ENCODE measurements around the gene PIP5K1A.

The PIP5K1A gene

DNA sequence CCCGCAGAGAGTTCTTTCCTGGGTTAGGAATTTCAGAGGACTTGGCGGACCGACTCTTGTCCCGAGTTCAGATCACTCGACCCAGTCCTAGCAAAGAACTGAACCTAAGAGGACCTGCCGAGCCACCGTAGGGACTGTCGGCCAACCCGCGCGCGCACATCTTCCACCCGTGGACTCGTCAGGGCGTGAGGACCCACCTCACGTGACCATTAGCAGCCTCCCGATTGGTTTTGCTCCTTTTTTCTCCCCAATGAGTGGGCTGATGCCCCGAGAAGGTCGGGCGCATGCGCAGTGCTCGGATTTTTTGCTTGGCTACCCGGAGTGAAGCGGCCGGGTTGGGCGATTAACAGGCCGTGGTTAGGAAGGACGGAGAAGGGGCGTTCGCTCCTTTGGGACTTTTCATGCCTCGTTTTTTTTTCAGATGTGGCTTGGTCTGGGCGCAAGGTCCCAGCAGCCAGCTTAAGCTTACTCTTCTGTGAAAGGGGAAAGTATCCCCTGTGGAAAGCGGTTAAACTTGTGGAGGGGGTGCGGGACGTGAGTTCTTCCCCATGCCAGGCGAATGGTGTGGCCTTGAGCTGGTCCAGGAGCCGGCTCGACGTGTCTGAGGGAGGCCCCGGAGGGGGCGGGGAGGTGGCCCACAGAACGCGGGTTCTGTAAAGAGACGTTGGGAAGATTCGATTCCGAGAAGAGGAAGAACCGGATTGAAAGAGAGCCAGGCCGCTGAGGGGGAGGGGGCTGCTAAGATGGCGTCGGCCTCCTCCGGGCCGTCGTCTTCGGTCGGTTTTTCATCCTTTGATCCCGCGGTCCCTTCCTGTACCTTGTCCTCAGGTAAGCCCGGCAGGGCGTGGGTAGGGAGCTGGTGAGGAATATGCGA is at the start of gene PIP5K1A (continued):
- TF ChIP-seq, protein P1, sequence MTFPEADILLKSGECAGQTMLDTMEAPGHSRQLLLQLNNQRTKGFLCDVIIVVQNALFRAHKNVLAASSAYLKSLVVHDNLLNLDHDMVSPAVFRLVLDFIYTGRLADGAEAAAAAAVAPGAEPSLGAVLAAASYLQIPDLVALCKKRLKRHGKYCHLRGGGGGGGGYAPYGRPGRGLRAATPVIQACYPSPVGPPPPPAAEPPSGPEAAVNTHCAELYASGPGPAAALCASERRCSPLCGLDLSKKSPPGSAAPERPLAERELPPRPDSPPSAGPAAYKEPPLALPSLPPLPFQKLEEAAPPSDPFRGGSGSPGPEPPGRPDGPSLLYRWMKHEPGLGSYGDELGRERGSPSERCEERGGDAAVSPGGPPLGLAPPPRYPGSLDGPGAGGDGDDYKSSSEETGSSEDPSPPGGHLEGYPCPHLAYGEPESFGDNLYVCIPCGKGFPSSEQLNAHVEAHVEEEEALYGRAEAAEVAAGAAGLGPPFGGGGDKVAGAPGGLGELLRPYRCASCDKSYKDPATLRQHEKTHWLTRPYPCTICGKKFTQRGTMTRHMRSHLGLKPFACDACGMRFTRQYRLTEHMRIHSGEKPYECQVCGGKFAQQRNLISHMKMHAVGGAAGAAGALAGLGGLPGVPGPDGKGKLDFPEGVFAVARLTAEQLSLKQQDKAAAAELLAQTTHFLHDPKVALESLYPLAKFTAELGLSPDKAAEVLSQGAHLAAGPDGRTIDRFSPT (tag by site-specific recombination; IDR thresholded peaks at IDR 0.05) = no peak
- no peak for TF ChIP-seq ZNF174 (tag by site-specific recombination; IDR thresholded peaks at IDR 0.05)
- no peak for TF ChIP-seq ZNF843 (tag by site-specific recombination; IDR thresholded peaks at IDR 0.05)
- TF ChIP-seq ZNF76 (tag by site-specific recombination; IDR thresholded peaks at IDR 0.05; ENCODE audit: borderline replicate concordance, low read depth) = no peak
- TF ChIP-seq, protein P2, sequence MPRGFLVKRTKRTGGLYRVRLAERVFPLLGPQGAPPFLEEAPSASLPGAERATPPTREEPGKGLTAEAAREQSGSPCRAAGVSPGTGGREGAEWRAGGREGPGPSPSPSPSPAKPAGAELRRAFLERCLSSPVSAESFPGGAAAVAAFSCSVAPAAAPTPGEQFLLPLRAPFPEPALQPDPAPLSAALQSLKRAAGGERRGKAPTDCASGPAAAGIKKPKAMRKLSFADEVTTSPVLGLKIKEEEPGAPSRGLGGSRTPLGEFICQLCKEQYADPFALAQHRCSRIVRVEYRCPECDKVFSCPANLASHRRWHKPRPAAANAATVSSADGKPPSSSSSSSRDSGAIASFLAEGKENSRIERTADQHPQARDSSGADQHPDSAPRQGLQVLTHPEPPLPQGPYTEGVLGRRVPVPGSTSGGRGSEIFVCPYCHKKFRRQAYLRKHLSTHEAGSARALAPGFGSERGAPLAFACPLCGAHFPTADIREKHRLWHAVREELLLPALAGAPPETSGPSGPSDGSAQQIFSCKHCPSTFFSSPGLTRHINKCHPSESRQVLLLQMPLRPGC (tag by site-specific recombination; IDR thresholded peaks at IDR 0.05) = no peak
- no peak for TF ChIP-seq ZNF23 (tag by site-specific recombination; IDR thresholded peaks at IDR 0.05; ENCODE audit: borderline replicate concordance)
- TF ChIP-seq, protein P3, sequence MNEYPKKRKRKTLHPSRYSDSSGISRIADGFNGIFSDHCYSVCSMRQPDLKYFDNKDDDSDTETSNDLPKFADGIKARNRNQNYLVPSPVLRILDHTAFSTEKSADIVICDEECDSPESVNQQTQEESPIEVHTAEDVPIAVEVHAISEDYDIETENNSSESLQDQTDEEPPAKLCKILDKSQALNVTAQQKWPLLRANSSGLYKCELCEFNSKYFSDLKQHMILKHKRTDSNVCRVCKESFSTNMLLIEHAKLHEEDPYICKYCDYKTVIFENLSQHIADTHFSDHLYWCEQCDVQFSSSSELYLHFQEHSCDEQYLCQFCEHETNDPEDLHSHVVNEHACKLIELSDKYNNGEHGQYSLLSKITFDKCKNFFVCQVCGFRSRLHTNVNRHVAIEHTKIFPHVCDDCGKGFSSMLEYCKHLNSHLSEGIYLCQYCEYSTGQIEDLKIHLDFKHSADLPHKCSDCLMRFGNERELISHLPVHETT (tag by site-specific recombination; IDR thresholded peaks at IDR 0.05) = no peak
- no peak for TF ChIP-seq ZNF169 (tag by site-specific recombination; IDR thresholded peaks at IDR 0.05)
- TF ChIP-seq ZNF311 (tag by site-specific recombination; IDR thresholded peaks at IDR 0.05; ENCODE audit: borderline replicate concordance) = no peak
- no peak for TF ChIP-seq BCL11B (tag by site-specific recombination; IDR thresholded peaks at IDR 0.05; ENCODE audit: low read depth)
- no peak for TF ChIP-seq FEZF1 (tag by site-specific recombination; IDR thresholded peaks at IDR 0.05)
- TF ChIP-seq ZNF830 (tag by site-specific recombination; IDR thresholded peaks at IDR 0.05; ENCODE audit: low read depth) = no peak
- no peak for TF ChIP-seq ZFP37 (tag by site-specific recombination; IDR thresholded peaks at IDR 0.05)
- no peak for TF ChIP-seq MZF1 (tag by site-specific recombination; IDR thresholded peaks at IDR 0.05; ENCODE audit: borderline replicate concordance)
- TF ChIP-seq ZNF777 (tag by site-specific recombination; IDR thresholded peaks at IDR 0.05; ENCODE audit: borderline replicate concordance) = no peak
- no peak for TF ChIP-seq ZNF677 (tag by site-specific recombination; IDR thresholded peaks at IDR 0.05)
- TF ChIP-seq ZNF654 (tag by site-specific recombination; IDR thresholded peaks at IDR 0.05; ENCODE audit: low read depth) = no peak
- TF ChIP-seq WT1 (tag by site-specific recombination; IDR thresholded peaks at IDR 0.05) = no peak; the same call in 1 of the 2 replicates
- TF ChIP-seq, protein P4, sequence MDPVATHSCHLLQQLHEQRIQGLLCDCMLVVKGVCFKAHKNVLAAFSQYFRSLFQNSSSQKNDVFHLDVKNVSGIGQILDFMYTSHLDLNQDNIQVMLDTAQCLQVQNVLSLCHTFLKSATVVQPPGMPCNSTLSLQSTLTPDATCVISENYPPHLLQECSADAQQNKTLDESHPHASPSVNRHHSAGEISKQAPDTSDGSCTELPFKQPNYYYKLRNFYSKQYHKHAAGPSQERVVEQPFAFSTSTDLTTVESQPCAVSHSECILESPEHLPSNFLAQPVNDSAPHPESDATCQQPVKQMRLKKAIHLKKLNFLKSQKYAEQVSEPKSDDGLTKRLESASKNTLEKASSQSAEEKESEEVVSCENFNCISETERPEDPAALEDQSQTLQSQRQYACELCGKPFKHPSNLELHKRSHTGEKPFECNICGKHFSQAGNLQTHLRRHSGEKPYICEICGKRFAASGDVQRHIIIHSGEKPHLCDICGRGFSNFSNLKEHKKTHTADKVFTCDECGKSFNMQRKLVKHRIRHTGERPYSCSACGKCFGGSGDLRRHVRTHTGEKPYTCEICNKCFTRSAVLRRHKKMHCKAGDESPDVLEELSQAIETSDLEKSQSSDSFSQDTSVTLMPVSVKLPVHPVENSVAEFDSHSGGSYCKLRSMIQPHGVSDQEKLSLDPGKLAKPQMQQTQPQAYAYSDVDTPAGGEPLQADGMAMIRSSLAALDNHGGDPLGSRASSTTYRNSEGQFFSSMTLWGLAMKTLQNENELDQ (tag by site-specific recombination; IDR thresholded peaks at IDR 0.05; ENCODE audit: low read depth) = no peak
- TF ChIP-seq OVOL3 (tag by site-specific recombination; IDR thresholded peaks at IDR 0.05) = no peak; the same call in 1 of the 2 replicates
- TF ChIP-seq BCL11A (tag by site-specific recombination; IDR thresholded peaks at IDR 0.05; ENCODE audit: low read depth) = no peak
- no peak for TF ChIP-seq RBAK (tag by site-specific recombination; IDR thresholded peaks at IDR 0.05)
- no peak for TF ChIP-seq IKZF3 (tag by site-specific recombination; IDR thresholded peaks at IDR 0.05)
- no peak for TF ChIP-seq ZNF423 (tag by site-specific recombination; IDR thresholded peaks at IDR 0.05)
- TF ChIP-seq, protein P5, sequence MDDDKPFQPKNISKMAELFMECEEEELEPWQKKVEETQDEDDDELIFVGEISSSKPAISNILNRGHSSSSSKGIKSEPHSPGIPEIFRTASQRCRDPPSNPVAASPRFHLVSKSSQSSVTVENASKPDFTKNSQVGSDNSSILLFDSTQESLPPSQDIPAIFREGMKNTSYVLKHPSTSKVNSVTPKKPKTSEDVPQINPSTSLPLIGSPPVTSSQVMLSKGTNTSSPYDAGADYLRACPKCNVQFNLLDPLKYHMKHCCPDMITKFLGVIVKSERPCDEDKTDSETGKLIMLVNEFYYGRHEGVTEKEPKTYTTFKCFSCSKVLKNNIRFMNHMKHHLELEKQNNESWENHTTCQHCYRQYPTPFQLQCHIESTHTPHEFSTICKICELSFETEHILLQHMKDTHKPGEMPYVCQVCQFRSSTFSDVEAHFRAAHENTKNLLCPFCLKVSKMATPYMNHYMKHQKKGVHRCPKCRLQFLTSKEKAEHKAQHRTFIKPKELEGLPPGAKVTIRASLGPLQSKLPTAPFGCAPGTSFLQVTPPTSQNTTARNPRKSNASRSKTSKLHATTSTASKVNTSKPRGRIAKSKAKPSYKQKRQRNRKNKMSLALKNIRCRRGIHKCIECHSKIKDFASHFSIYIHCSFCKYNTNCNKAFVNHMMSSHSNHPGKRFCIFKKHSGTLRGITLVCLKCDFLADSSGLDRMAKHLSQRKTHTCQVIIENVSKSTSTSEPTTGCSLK (tag by site-specific recombination; IDR thresholded peaks at IDR 0.05) = no peak
- TF ChIP-seq, protein P6, sequence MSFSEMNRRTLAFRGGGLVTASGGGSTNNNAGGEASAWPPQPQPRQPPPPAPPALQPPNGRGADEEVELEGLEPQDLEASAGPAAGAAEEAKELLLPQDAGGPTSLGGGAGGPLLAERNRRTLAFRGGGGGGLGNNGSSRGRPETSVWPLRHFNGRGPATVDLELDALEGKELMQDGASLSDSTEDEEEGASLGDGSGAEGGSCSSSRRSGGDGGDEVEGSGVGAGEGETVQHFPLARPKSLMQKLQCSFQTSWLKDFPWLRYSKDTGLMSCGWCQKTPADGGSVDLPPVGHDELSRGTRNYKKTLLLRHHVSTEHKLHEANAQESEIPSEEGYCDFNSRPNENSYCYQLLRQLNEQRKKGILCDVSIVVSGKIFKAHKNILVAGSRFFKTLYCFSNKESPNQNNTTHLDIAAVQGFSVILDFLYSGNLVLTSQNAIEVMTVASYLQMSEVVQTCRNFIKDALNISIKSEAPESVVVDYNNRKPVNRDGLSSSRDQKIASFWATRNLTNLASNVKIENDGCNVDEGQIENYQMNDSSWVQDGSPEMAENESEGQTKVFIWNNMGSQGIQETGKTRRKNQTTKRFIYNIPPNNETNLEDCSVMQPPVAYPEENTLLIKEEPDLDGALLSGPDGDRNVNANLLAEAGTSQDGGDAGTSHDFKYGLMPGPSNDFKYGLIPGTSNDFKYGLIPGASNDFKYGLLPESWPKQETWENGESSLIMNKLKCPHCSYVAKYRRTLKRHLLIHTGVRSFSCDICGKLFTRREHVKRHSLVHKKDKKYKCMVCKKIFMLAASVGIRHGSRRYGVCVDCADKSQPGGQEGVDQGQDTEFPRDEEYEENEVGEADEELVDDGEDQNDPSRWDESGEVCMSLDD (tag by site-specific recombination; IDR thresholded peaks at IDR 0.05) = no peak
